GM21390 (cell line): ENCODE data around the gene CFAP221.

Source experiments
- ATAC-seq: cut with Tn5 transposase; IDR thresholded peaks from one replicate; pipeline ENCODE4 v1.9.1; 2021; ENCODE audit not compliant: unreplicated experiment

The CFAP221 gene

GRCh38 chr2:119641562-119642258 is 97.5 kb downstream of the CFAP221 start:
- peak; percentile 98 for ATAC-seq

- ATAC-seq, result no peak
Measured at GRCh38 chr2:119644186-119644585, 99.9 kb downstream of the CFAP221 start.

GRCh38 chr2:119645173-119645855 is 101.1 kb downstream of the CFAP221 start:
- no peak for ATAC-seq

GRCh38 chr2:119646149-119646548 is 101.9 kb downstream of the CFAP221 start:
- no peak for ATAC-seq

- ATAC-seq, result peak; percentile 80
Measured at GRCh38 chr2:119647440-119648169, 103.4 kb downstream of the CFAP221 start.

- no peak for ATAC-seq
Measured at GRCh38 chr2:119649364-119649917, 105.2 kb downstream of the CFAP221 start.

GRCh38 chr2:119650206-119650605 is 106.0 kb downstream of the CFAP221 start:
- no peak for ATAC-seq

GRCh38 chr2:119650846-119651370 is 106.7 kb downstream of the CFAP221 start:
- ATAC-seq, result no peak

- no peak for ATAC-seq
Measured at GRCh38 chr2:119657466-119658145, 113.4 kb downstream of the CFAP221 start.

GRCh38 chr2:119659601-119660342 is 115.5 kb downstream of the CFAP221 start:
- ATAC-seq, result no peak

- ATAC-seq, result no peak
Measured at GRCh38 chr2:119660343-119660658, 116.1 kb downstream of the CFAP221 start.

- ATAC-seq, result no peak
Measured at GRCh38 chr2:119662297-119662696, 118.0 kb downstream of the CFAP221 start.

- ATAC-seq, result no peak
Measured at GRCh38 chr2:119668546-119668945, 124.3 kb downstream of the CFAP221 start.

GRCh38 chr2:119671016-119671415 is 126.8 kb downstream of the CFAP221 start:
- ATAC-seq, result no peak

- no peak for ATAC-seq
Measured at GRCh38 chr2:119671752-119672151, 127.5 kb downstream of the CFAP221 start.

GRCh38 chr2:119672161-119672862 is 128.1 kb downstream of the CFAP221 start:
- no peak for ATAC-seq

- no peak for ATAC-seq
Measured at GRCh38 chr2:119673796-119674195, 129.5 kb downstream of the CFAP221 start.

- ATAC-seq, result no peak
Measured at GRCh38 chr2:119674711-119675500, 130.7 kb downstream of the CFAP221 start.
